GM21367 (cell line): ENCODE measurements around the gene KRTAP10-12.
"Not testable (repeated sequence)": the region's sequence is repeated elsewhere in the genome, so short reads cannot be mapped to it uniquely, and the experiment has no call there.

Source experiments
- ATAC-seq: cut with Tn5 transposase; IDR thresholded peaks from one replicate; pipeline ENCODE4 v1.9.1; 2021; ENCODE audit not compliant: unreplicated experiment

The KRTAP10-12 gene

DNA sequence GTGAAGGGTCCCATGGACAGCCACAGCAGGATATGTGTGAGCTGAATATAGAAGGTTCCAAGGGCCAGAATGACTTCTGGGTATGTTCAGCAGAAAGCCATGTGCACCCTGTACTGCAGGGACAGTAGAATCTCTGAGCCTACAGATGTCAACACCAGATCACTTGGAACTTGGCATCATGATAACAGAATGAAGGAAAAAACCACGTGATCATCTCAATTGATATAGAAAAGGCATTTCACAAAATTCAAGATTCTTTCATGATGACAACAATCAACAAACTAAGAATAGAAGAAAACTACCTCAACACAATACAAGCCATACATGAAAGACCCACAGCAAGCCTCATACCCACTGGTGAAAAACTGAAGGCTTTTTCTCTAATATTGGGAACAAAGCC, 29.4 kb upstream of the KRTAP10-12 start:
- no peak for ATAC-seq

DNA sequence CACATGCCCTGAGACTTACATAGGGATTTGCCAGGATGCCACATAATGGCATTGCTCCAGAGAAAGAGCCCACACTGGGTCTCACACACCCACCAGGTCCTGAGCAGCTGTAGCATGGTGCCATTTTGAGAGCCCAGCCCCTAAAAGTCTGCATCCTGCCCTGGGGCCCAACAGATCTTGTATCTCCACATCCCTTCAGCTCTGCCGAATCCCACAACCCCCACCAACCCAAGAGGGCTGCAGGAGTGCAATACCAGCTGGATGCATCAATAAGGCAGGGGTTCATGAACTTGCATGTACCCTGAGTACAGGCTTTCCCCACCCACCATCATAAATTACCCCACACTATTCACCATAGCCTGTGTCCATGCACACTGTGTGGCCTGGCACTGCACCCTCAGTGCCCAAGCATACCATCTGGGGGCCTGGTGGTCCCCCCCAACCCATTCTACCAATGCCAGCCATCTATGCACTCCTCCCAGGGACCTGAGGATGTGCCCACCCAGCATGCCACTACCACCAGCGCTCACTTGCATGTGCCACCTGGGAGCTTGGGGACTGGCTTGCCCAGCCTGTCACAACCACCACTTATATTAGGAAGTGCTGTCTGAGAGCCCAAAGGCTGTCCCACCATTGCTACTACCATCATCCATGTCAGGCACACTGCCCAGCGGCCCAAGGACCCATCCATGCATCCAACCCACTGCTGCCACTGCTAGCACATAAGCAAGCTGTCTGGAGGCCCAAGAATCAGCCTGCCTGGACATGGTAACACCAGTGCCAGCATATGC, 26.1 kb upstream of the KRTAP10-12 start:
- ATAC-seq: no peak

DNA sequence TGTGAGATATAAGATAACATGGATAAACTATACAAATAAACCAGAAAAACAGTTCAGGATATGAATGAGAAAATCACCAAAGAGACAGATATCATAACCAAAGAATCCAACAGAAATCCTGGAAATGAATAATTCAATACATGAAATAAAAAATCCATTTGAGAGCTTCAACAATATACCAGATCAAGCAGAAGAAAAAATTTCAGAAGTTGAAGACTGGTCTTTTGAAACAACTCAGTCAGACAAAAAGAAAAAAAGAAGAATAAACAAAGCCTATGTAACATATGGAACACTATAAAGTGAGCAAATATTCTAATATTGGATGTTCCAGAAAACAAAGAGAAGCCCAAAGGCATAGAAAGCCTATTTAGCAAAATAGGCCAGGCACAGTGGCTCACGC, 25.1 kb upstream of the KRTAP10-12 start:
- no peak for ATAC-seq

DNA sequence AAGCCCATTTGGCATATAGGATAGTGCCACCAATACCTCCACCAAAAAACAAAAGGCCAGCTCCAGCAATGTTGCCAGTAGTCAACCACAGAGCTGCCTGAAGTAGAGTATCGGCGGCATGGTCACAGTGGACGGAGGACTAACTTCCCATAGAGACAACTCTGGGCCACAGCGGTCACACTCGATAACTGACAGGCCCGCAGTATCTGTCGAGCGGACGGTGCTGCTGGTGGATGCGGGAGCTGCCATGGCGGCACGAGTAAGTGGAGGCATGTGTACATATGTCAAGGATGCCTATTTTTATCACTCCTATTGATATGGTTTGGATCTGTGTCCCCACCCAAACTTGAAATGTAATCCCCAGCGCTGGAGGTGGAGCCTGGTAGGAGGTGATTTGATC, 19.1 kb upstream of the KRTAP10-12 start:
- ATAC-seq: no peak

DNA sequence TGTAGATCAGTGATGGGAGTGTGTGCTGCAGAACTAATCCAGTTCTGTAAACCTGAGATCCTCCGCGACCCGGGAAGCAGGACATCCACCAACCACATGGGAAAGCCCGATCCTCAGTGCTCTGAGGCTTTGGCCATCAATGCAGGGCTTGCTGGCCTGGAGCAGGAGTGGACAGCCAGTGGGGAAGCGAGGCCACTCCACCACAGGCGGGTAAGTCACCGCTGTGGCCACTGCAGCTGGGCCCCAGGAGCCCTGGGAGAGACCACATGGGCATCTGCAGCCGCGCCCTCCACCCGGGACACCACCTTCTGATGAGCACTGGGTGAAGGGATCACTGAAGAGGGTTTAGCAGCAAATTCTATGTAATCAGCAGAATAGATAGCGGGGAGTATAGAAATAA, 15.8 kb upstream of the KRTAP10-12 start:
- ATAC-seq: no peak

DNA sequence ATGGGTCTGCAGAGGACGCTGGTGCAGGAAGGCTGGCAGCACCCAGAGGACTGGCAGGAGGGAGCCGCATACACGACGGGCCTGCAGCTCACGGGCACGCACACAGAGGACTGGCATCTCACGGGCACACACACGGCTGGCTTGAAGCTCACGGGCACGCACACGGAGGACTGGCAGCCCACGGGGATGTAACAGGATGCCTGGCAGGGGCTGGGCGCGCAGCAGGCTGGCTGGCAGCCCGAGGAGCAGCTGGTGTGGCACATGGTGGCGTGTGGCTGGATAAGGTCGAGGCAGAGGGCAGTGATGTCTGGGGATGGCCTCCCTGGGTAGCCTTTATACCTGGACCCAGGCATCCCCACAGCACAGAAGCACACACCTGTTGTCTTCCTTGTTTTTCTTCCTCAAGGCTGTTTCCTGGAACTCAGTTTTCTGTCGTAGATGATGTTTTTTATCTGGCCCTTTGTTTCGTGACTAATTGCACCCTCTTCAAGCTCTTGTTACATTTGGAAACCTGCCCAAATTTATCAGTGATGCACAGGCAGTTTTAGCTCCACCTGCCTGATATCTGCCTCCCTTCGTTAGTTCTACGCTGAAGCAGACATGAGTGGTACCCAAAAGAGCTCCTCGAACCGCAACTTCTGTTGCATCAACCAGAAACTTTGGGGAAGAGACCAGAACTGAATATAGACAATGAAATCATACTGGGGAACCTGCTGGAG, 15.0 kb upstream of the KRTAP10-12 start, which contains the start of gene KRTAP12-1:
KRTAP12-1 (minus strand) TSS at position 303 of the 719 bp plus-strand sequence; CDS start at position 263, 40 bp downstream.
- no peak for ATAC-seq

DNA sequence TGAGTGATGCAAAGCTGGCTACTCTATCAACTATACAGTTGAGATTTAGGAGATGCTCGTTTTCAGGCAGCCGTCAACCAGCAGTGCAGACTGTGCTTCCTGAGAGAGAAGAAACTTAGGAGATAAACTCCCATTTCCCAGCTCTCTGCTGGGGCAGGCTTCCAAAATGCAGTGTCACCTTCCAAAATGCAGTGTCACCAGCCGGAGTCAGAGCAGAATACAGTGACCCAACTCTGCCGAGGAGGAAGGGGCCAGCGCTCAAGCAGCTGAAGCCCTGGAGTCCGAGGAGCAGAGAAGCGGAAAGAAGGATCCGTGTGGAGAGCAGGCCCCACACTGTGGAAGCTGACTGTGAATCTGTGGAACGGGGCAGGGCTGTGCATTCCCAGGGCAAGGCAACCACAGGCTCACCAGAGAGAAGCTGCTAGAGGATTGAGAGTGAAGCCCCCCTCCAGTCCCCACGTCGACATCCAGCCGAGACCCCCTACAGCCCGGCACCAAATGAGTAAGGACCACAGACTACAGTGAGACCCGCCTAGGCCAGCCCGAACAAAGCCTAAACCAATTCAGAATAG, 14.3 kb upstream of the KRTAP10-12 start:
- no peak for ATAC-seq

DNA sequence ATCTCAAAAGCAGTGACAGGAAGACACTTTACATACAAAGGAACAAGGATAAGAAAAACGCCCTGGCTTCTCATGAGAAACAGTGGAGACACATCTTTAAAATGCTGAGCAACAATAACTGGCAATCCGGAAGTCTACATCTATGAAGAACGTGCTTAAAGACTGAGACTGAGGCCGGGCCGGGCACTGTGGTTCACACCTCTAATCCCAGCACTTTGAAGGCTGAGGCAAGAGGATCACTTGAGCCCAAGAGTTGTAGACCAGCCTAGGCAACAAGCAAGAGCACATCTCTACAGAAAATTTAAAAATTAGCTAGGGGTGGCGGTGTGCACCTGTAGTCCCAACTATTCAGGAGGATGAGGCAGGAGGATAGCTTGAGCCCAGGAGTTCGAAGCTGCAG, 12.9 kb upstream of the KRTAP10-12 start:
- ATAC-seq: no peak

DNA sequence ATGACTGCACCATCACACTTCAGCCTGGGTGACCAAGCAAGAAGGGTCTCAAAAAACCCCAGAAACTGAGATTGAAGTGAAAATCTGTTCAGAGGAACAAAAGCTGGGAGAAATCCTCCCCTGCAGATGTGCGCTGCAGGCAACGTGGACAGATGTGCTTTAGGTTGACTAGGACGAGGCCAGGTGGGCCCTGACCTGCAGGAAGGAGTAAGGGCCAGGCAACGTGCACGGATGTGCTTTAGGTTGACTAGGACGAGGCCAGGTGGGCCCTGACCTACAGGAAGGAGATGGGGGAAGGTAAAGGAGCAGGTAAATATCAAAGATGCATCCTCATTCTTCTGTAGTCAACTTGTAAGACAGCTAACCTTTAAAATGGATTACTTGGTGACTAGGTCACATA, 12.5 kb upstream of the KRTAP10-12 start:
- no peak for ATAC-seq

DNA sequence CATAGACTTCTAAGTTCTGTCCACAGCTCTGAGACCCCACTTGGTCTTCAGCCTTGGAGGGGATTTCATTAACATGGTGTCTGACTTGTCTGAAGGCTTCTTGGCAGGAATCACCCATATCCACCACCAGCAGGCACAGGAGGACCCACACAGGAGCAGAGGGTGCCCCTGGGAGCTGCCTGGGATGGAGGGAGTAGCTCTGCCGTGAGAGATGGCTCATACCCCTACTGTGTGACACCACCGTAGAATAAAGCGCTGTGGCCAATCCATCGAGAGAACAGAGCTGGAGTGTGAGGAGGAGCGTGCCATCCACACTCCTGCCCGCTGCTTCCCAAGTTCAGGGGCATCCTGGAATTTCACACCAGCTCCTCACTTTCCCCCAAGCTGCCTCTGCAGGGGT, 11.9 kb upstream of the KRTAP10-12 start:
- ATAC-seq: not testable (repeated sequence)

DNA sequence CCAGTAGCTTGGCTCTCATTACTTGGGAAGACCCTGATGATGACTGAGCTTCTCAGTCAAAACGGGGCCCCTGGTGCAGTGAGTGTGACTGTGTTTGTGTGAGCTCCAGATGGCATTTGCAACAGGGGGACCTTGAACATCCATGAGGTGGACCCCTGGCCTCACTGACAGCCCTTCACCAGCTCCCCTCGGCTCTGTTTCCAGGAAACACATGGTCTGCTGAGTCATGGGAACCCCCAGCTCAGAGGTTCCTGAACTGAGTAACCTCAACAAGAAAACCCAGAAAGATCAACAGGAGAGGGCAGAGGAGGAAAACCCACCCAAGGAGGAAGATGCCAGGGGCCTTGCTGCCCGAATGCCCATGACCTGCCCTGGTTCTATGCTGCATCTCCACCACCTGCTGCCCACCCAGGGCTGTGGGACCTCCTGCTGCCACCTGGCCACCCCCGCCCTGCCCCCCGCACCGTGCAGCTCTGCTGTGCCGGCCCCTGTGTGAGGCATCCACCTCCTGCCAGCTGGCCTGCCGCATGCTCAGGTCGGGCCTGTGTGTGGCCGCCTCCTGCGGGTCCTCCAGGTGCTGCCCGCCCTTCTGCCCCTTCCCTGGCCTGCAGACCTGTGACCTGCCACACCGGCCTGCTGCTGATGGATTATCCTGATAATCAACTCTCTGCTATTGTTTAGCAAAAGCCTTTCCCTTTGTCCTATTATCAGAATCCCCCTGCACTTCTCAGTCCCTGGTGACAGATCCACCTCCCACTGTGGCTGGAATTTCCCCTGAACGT, 10.8 kb upstream of the KRTAP10-12 start:
- ATAC-seq: no peak

DNA sequence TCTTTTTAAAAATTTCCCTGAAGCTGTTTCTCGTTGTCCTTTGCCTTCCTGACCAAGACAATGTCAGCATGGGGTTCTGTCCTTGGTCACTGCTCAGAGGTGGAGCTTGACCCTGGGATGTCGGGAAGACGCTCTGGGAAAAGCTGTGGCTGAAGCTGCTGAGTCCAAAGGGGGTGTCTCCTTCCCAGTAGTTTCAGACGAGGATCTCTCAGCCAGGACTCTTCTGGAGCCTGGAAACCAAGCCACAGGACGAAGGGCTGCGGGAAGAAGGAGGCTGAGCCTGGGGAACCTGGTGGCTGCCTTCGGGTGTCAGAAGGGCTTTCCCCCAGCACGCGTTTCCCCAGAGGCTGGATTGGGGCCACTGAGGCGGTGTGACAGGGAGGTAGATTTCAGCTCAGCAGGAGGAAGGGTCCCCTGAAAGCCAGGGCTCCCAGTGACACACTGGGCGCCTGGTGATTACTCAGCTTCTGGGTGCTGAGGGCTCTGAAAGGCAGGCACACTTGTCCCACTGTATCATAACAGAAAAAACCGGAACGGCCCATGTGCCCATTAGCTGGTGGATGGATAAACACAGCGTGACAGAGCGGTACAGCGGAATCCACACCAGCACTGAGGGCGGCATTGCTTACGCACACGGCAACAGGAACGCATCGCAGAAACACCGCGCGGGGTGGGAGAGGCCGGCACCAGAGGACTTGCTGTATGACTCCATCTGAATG, 10.0 kb upstream of the KRTAP10-12 start:
- no peak for ATAC-seq

DNA sequence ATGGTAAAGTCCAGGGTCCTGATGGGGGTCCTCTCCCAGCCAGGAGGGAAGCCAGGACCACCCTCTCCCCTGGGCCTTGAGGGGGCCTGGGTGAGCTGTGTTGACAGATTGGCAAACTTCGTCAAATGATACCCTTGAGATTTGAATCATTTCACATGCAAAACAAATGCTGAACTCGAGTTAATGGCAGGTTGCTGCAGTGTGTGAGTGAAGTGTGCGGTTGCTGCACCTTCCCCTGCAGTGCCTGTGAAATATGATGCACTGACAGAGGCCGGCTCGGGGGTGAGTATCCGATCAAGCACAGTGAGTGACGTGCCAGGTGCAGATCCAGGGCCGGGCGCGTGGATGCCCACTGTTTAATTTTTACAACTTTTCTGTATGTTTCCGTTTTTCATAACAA, 9.3 kb upstream of the KRTAP10-12 start:
- ATAC-seq: no peak

DNA sequence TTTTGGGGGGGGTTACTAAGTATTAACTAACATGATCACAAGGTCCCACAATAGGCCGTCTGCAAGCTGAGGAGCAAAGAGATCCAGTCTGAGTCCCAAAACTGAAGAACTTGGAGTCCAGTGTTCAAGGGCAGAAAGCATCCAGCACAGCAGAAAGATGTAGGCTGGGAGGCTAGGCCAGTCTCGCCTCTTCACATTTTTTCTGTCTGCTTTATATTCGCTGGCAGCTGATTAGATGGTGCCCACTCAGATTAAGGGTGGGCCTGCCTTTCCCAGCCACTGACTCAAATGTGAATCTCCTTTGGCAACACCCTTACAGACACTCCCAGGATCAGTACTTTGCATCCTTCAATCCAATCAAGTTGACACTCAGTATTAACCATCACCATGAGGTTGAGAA, 7.2 kb upstream of the KRTAP10-12 start:
- not testable (repeated sequence) for ATAC-seq

DNA sequence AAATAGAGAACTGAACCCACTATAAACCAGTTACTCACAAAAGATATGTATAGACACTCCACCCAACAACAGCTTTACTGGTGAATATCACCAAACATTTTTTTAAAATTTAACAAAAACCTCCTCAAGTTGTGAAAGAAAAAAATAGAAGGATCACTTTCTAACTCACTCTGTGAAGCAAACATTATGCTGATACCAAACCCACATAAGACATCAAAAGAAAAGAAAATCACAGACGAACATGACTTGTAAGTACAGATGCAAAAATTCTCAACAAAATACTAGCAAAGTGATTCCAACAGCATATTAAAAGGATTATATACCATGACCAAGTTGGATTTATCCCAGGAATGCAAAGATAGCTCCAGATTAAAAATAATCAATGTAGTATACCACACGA, 5.3 kb upstream of the KRTAP10-12 start:
- no peak for ATAC-seq

DNA sequence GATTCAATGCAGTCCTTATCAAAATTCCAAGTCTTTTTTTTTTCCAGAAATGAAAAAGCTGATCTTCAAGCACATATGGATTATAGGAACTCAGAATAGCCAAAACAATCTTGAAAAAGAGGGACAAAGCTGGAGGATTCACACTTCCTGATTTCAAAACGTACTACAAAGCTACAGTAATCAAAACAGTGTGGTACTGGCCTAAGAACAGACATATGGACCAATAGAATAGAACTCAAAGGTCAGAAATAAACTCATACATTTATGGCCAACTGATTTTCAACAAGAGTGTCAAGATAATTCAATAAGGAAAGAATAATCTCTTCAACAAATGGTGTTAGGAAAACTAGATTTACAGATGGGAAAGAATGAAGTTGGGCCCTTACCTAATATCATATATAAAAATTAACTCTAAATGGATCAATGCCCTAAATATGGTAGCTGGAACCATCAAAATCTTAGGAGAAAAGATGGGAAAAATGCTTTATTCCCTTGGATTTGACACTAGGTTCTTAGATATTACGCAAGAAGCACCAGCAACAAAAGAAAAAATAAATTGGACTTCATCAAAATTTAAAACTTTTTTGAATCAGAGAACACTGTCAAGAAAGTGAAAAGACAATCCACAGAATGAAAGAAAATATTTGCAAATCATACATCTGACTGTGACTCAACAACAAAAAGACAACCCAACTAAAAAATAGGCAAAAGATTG, 4.0 kb upstream of the KRTAP10-12 start:
- ATAC-seq: no peak

DNA sequence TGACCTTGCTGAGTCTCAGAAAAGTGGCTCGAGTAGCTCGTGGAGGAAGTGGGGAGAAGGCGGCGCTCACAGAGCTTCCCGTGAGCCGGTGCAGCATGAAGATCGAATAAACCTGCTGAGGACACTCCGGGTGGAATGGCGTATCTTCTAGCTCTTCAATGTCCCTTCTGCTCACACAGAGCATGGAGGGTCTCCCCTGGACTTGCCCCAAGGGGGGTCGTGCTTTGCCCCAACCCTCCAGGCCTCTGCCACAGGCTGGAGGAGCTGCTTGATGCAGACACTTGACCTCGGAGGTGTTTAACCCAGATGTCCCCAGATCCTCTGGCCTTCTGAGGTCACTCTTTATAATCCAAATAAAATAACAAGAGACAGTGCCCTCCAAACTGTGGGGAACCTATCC, 2.2 kb upstream of the KRTAP10-12 start:
- no peak for ATAC-seq

DNA sequence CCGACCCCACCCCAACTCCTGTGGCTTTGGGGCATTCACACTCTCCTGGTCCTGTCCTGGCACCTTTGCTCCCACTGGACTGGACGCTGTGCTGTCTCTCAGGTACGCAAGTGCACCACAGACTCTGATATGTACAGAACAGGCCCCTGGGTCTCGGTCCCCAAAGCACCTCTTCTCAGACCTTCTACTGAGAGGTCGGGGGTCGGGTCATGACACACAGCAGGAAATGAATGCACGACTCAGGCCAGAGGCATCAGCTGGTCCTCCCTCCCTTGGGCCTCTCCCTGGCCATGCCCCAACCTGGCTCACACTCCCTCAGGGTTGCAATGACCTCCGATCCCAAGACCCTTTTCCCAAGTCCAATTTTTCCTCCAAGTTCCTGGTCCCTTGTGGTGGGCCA, 1.8 kb upstream of the KRTAP10-12 start:
- no peak for ATAC-seq

DNA sequence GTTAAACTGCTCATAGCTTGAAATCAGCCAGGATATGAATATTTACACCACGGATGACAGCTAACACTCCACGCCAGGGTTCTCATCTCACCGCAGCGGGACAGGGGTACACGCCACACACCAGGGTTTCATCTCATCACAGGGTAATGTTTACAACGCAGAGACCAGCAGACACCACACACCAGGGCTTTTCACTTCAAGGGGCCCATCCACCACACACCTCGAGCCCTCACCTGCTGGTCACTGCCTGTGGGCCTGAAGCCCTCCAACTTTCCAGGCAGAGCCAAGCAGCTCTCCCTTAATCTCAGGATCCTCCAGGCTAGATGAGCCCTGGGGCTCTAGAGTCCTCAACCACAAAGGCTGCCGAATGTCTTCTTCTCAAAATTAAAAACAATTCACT, 1.3 kb upstream of the KRTAP10-12 start:
- no peak for ATAC-seq

DNA sequence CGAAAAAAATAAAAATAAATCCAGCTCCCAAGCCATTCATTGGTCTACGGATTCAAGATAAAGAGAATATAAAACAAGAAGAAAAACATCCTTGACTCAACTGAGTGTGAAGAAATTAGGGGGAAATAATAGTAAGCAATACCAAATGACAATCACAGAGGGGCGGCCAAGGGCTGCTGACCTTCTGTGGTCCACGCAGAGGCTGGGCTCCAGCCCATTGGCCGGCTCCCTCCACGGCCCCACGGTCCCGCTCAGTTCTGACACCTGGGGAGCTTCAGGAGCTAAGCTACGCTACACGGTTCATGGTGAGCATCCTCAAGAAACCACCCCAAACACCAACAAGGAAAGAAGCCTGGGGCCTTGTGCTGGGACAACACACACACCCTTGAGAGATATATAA, 400 bp upstream of the KRTAP10-12 start:
- no peak for ATAC-seq
